GM18873 (cell line): Measurements from ENCODE around the gene DHRS13.
"Not testable (repeated sequence)": the region's sequence is repeated elsewhere in the genome, so short reads cannot be mapped to it uniquely, and the experiment has no call there.

Source experiments
- ATAC-seq: cut with Tn5 transposase; IDR thresholded peaks from one replicate; pipeline ENCODE4 v1.9.1; 2021; ENCODE audit warnings: mild to moderate bottlenecking, moderate library complexity, moderate number of reproducible peaks; ENCODE audit not compliant: unreplicated experiment, low FRiP score

DHRS13 gene

GRCh38 chr17:28861393-28862203 is 41.3 kb downstream of the DHRS13 start:
- ATAC-seq: no peak

GRCh38 chr17:28860363-28860808 is 42.5 kb downstream of the DHRS13 start:
- no peak for ATAC-seq

- no peak for ATAC-seq
Measured at GRCh38 chr17:28858801-28859355, 44.0 kb downstream of the DHRS13 start.

GRCh38 chr17:28857905-28858800 is 44.7 kb downstream of the DHRS13 start:
- ATAC-seq: no peak

GRCh38 chr17:28856028-28856574 is 46.8 kb downstream of the DHRS13 start:
- no peak for ATAC-seq

- ATAC-seq: no peak
Measured at GRCh38 chr17:28855336-28855679, 47.6 kb downstream of the DHRS13 start.

- peak; percentile 69 for ATAC-seq
Measured at GRCh38 chr17:28854457-28855335, 48.2 kb downstream of the DHRS13 start, which contains the start of gene ERAL1. TSS of gene ERAL1 (plus strand) at chr17:28855016. CDS start at chr17:28855035, 19 bp downstream.

GRCh38 chr17:28853295-28853694 is 49.6 kb downstream of the DHRS13 start:
- no peak for ATAC-seq

GRCh38 chr17:28849281-28849680 is 53.6 kb downstream of the DHRS13 start:
- no peak for ATAC-seq

GRCh38 chr17:28848667-28849066 is 54.2 kb downstream of the DHRS13 start:
- not testable (repeated sequence) for ATAC-seq
